Right atrium auricular region (tissue), 2 donors: ENCODE results near the gene TBC1D9B. TPM values are rescaled to one million over a fixed set of nuclear protein-coding genes. Genes with fewer than 3 reads are reported as not detected.

Experiments used
- DNase-seq: peaks from one replicate; pipeline ENCODE4 v3.0.0-alpha.2; 2019; ENCODE audit warnings: low spot score
- H3K27ac ChIP-seq, 2 donors: fragments of 200-600 bp; sonication (generic); 1 replicate in 1 of 2; 2 replicates in 1 of 2; pipeline ENCODE4 v1.5.1; 2016 to 2019
- H3K27me3 ChIP-seq, 2 donors: fragments of 200-600 bp; sonication (generic); one replicate each; pipeline versions ENCODE4 v1.5.1 to v1.6.0; 2017 to 2019
- H3K36me3 ChIP-seq: fragments of 200-600 bp; sonication (generic); one replicate; pipeline ENCODE4 v1.5.1; 2016
- H3K4me1 ChIP-seq, 2 donors: fragments of 200-600 bp; sonication (generic); one replicate each; pipeline versions ENCODE4 v1.5.1 to v1.6.0; 2017 to 2019
- H3K4me3 ChIP-seq, 2 donors: fragments of 200-600 bp; sonication (generic); 1 replicate in 1 of 2; 2 replicates in 1 of 2; pipeline ENCODE4 v1.5.1; 2017 to 2019; ENCODE audit warnings: mild to moderate bottlenecking in 1 of 2, moderate library complexity in 1 of 2
- H3K9me3 ChIP-seq, 2 donors: fragments of 200-600 bp; sonication (generic); one replicate each; pipeline ENCODE4 v1.5.1; 2019
- total RNA-seq, 2 donors: library from RNA; depleted of rRNA; stranded (reverse); fragments of >200 nt; gene quantifications; one replicate each; pipeline ENCODE4 v1.1.0, GENCODE V29; 2016
- TF ChIP-seq, protein P1 (sequence below), 2 donors: fragments of 200-600 bp; sonication (generic); IDR thresholded peaks; one replicate each; pipeline ENCODE4 v1.5.1; 2019; ENCODE audit warnings: antibody characterized with exemption in 2 of 2

TBC1D9B gene
- total RNA-seq, 2 donors from 2014 or later, result 33.5 to 57.7 TPM

DNA sequence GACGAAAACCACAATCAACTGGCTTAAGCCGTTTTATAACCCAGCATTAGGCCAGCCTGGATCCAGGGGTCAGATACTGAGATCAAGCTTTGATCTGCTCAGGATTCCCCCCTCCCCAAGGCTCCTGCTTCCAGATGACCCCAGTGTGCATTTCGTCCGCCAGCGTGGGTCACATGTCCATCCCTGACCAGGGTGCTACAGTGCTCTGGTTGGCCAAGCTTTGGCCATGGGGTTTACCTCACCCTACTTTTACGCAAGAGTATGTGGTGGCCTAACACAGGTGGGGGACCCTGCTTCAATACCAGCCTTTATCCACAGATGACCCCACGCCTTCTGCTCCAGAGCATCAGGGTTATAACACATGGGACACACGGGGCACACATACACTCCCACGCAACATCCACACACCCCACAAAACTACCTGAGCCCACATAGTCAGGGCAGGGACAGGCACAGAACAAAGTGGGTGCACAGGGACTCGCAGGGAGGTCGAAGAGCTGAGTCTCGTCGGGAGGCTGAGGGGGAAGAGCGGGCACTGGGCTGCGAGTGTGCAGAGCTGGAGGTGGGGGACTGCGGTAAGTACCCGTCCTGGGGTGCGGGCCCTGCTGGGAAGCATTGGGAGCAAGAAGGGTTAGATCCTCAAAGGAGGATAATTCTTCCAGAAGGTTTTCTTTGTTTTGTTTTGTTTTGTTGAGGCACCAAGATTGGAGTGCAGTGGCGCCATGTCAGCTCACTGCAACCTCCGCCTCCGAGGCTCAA, 92.0 kb downstream of the TBC1D9B start:
- TF ChIP-seq, protein P1, sequence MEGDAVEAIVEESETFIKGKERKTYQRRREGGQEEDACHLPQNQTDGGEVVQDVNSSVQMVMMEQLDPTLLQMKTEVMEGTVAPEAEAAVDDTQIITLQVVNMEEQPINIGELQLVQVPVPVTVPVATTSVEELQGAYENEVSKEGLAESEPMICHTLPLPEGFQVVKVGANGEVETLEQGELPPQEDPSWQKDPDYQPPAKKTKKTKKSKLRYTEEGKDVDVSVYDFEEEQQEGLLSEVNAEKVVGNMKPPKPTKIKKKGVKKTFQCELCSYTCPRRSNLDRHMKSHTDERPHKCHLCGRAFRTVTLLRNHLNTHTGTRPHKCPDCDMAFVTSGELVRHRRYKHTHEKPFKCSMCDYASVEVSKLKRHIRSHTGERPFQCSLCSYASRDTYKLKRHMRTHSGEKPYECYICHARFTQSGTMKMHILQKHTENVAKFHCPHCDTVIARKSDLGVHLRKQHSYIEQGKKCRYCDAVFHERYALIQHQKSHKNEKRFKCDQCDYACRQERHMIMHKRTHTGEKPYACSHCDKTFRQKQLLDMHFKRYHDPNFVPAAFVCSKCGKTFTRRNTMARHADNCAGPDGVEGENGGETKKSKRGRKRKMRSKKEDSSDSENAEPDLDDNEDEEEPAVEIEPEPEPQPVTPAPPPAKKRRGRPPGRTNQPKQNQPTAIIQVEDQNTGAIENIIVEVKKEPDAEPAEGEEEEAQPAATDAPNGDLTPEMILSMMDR (IDR thresholded peaks at IDR 0.05), result no peak
- Histone ChIP-seq H3K27ac (no peak overlapping the region), H3K4me1 (peaks cover 0 to 40% of the 10 kb centered on the region in 2 donors), H3K27me3 (no peaks in the 10 kb centered on the region), H3K4me3 (no peak overlapping the region), H3K9me3 (no peaks in the 10 kb centered on the region), H3K36me3 (no peaks in the 10 kb centered on the region)
- no peak for DNase-seq

DNA sequence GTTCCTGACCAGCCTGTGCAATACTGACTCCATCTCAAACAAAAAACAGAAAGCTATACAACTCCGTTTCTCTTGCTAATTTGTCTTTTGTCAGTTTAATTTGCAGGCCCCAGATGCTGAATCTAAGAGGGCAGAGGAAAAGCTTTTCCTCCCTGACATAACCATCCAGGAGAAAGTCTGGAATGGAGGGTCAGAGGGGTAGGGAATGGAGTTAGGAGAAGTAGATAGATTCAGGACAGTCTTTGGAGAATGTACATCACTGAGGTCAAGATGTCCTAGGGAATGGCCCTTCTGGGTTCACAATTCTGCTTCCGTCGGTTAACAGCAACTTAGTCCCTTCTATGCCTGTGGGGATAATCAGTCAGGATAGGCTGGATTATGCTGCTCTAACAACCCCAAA, 93.6 kb downstream of the TBC1D9B start:
- Histone ChIP-seq H3K27ac (no peak overlapping the region), H3K9me3 (no peaks in the 10 kb centered on the region), H3K4me1 (peaks cover 0 to 26% of the 10 kb centered on the region in 2 donors), H3K4me3 (no peak overlapping the region), H3K27me3 (no peaks in the 10 kb centered on the region), H3K36me3 (no peaks in the 10 kb centered on the region)
- DNase-seq, result no peak
- TF ChIP-seq, protein P1 (IDR thresholded peaks at IDR 0.05), result no peak

- no peak overlapping the region for H3K4me3 ChIP-seq
- H3K4me1 ChIP-seq, result peaks cover 0 to 17% of the 10 kb centered on the region in 2 donors
- H3K27ac ChIP-seq, result no peak overlapping the region
- H3K9me3 ChIP-seq, result no peaks in the 10 kb centered on the region
- DNase-seq, result no peak
- TF ChIP-seq, protein P1 (IDR thresholded peaks at IDR 0.05), result no peak
- H3K36me3 ChIP-seq, result no peaks in the 10 kb centered on the region
- H3K27me3 ChIP-seq, result no peaks in the 10 kb centered on the region
Observed at GRCh38 chr5:179812997-179813607, 94.6 kb downstream of the TBC1D9B start.

GRCh38 chr5:179812135-179812825, 95.4 kb downstream of the TBC1D9B start:
- H3K27me3 ChIP-seq, result no peaks in the 10 kb centered on the region
- no peak overlapping the region for H3K4me3 ChIP-seq
- no peaks in the 10 kb centered on the region for H3K9me3 ChIP-seq
- H3K4me1 ChIP-seq, result peaks cover 0 to 18% of the 10 kb centered on the region in 2 donors
- no peak for DNase-seq
- TF ChIP-seq, protein P1 (IDR thresholded peaks at IDR 0.05), result no peak
- H3K36me3 ChIP-seq, result no peaks in the 10 kb centered on the region
- H3K27ac ChIP-seq, result no peak overlapping the region

Other genes starting within 250 kb of the TBC1D9B start
- not detected for gene CBY3, start 226.9 kb downstream of the TBC1D9B start, total RNA-seq
- gene CANX, start 208.9 kb downstream of the TBC1D9B start, total RNA-seq, result 100 to 1,000 TPM; 288 to 297 TPM
- gene MAML1, start 175.1 kb downstream of the TBC1D9B start, total RNA-seq, result 10 to 100 TPM; 10.8 to 16.6 TPM
- 10 to 100 TPM in 1 of 2 donors, 1 to 10 TPM in 1; 9.0 to 11.1 TPM for gene LTC4S, start 113.9 kb downstream of the TBC1D9B start, total RNA-seq
- 10 to 100 TPM; 71.7 to 77.1 TPM for gene MGAT4B, start 101.0 kb downstream of the TBC1D9B start, total RNA-seq
- 100 to 1,000 TPM; 379 to 436 TPM for gene SQSTM1, start 87.0 kb downstream of the TBC1D9B start, total RNA-seq
- 10 to 100 TPM; 12.5 to 20.3 TPM for gene MRNIP, start 49.1 kb downstream of the TBC1D9B start, total RNA-seq
- gene RNF130, start 163.9 kb upstream of the TBC1D9B start, total RNA-seq, result 10 to 100 TPM; 42.9 to 51.3 TPM